ENCODE measurements around the gene CCNL2.
"Not testable (repeated sequence)": the region's sequence is repeated elsewhere in the genome, so short reads cannot be mapped to it uniquely, and the experiment has no call there.

The CCNL2 gene

GRCh38 chr1:1399187-1399871, at the start of gene CCNL2:
Gene CCNL2, minus strand, starts transcription at chr1:1399335. Its CDS starts 29 bp downstream, at chr1:1399306.
- ATAC-seq = peak; percentile 97 to 98

GRCh38 chr1:1446631-1447030, 47.5 kb upstream of the CCNL2 start:
- ATAC-seq = not testable (repeated sequence)

- ATAC-seq = no peak
Observed at GRCh38 chr1:1442069-1442770, 43.1 kb upstream of the CCNL2 start.

GRCh38 chr1:1441002-1441888, 42.1 kb upstream of the CCNL2 start:
- peak; percentile 79 to 84 for ATAC-seq

- ATAC-seq = no peak
Observed at GRCh38 chr1:1440262-1441001, 41.3 kb upstream of the CCNL2 start.

GRCh38 chr1:1439546-1440261, 40.6 kb upstream of the CCNL2 start:
- ATAC-seq = no peak

GRCh38 chr1:1438531-1439381, 39.6 kb upstream of the CCNL2 start:
- no peak for ATAC-seq

GRCh38 chr1:1437904-1438376, 38.8 kb upstream of the CCNL2 start:
- no peak for ATAC-seq

GRCh38 chr1:1437033-1437903, 38.1 kb upstream of the CCNL2 start:
- no peak for ATAC-seq

- no peak for ATAC-seq
Observed at GRCh38 chr1:1436630-1437032, 37.5 kb upstream of the CCNL2 start.

GRCh38 chr1:1435911-1436629, 36.9 kb upstream of the CCNL2 start:
- no peak for ATAC-seq

GRCh38 chr1:1435106-1435903, 36.2 kb upstream of the CCNL2 start, which contains the start of gene VWA1:
Gene VWA1, plus strand, starts transcription at chr1:1435690. Its CDS starts 59 bp downstream, at chr1:1435749.
- peak; percentile 55 to 59 for ATAC-seq

GRCh38 chr1:1434824-1435105, 35.6 kb upstream of the CCNL2 start:
- no peak for ATAC-seq

GRCh38 chr1:1434131-1434823, 35.1 kb upstream of the CCNL2 start:
- ATAC-seq = no peak

GRCh38 chr1:1433804-1434130, 34.6 kb upstream of the CCNL2 start:
- peak; percentile 79 for ATAC-seq

- ATAC-seq = no peak
Observed at GRCh38 chr1:1432951-1433803, 34.0 kb upstream of the CCNL2 start.

Data from activated CD4-positive, CD25-positive, alpha-beta regulatory T cell treated with anti-CD3 and anti-CD28 coated beads, Interleukin-2, amount 50 U/mL, for 24 hours (primary cell).